Stimulated activated CD4-positive, alpha-beta T cell treated with anti-CD3 and anti-CD28 coated beads, Interleukin-12 subunit alpha, Interleukin-12 subunit beta, amount 100 ng/mL, for 24 hours (primary cell): ENCODE measurements around the gene HMGCS2.
"Not testable (repeated sequence)": the region's sequence is repeated elsewhere in the genome, so short reads cannot be mapped to it uniquely, and the experiment has no call there.

Source experiments
- DNase-seq, 2 experiments: peaks; one replicate each; pipeline ENCODE4 v3.0.0-alpha.2; 2020; ENCODE audit warnings: low read depth in 2 of 2

Gene HMGCS2

GRCh38 chr1:119790451-119791198 is 21.9 kb upstream of the HMGCS2 start:
- no peak for DNase-seq

GRCh38 chr1:119787776-119788175 is 19.1 kb upstream of the HMGCS2 start:
- DNase-seq: no peak

GRCh38 chr1:119786473-119787050 is 17.9 kb upstream of the HMGCS2 start:
- DNase-seq: not testable (repeated sequence)

GRCh38 chr1:119786046-119786445 is 17.3 kb upstream of the HMGCS2 start:
- not testable (repeated sequence) for DNase-seq

GRCh38 chr1:119784191-119784781 is 15.6 kb upstream of the HMGCS2 start:
- no peak for DNase-seq

GRCh38 chr1:119783354-119784185 is 14.9 kb upstream of the HMGCS2 start:
- DNase-seq: no peak

GRCh38 chr1:119782631-119783325 is 14.1 kb upstream of the HMGCS2 start:
- DNase-seq: no peak

GRCh38 chr1:119781434-119782210 is 12.9 kb upstream of the HMGCS2 start:
- no peak for DNase-seq

- no peak for DNase-seq
Observed at GRCh38 chr1:119779869-119780356, 11.2 kb upstream of the HMGCS2 start.

- DNase-seq: no peak
Observed at GRCh38 chr1:119778886-119779560, 10.3 kb upstream of the HMGCS2 start.

- DNase-seq: no peak
Observed at GRCh38 chr1:119778359-119778758, 9.7 kb upstream of the HMGCS2 start.

- DNase-seq: no peak
Observed at GRCh38 chr1:119774746-119775490, 6.2 kb upstream of the HMGCS2 start.

GRCh38 chr1:119773711-119774241 is 5.1 kb upstream of the HMGCS2 start:
- no peak for DNase-seq

GRCh38 chr1:119772298-119772697 is 3.6 kb upstream of the HMGCS2 start:
- DNase-seq: no peak

- DNase-seq: no peak
Observed at GRCh38 chr1:119771770-119772169, 3.1 kb upstream of the HMGCS2 start.

GRCh38 chr1:119771016-119771415 is 2.3 kb upstream of the HMGCS2 start:
- no peak for DNase-seq

GRCh38 chr1:119767486-119767885 is 1.2 kb downstream of the HMGCS2 start:
- no peak for DNase-seq

- DNase-seq: no peak
Observed at GRCh38 chr1:119766374-119766794, 2.3 kb downstream of the HMGCS2 start.

GRCh38 chr1:119764220-119764619 is 4.5 kb downstream of the HMGCS2 start:
- no peak for DNase-seq
